CD4-positive, alpha-beta T cell treated with Interleukin-15 for 1 hour (primary cell): ENCODE measurements around the gene SLC30A4.
"Not testable (repeated sequence)": the region's sequence is repeated elsewhere in the genome, so short reads cannot be mapped to it uniquely, and the experiment has no call there.

Experiments used
- DNase-seq: peaks from one replicate; pipeline ENCODE4 v3.0.0-alpha.2; 2020

The SLC30A4 gene

GRCh38 chr15:45522328-45523165 is at the start of gene SLC30A4:
SLC30A4 (minus strand) TSS chr15:45522755; CDS start chr15:45522354, 401 bp downstream.
- DNase-seq, result peak; percentile 82

GRCh38 chr15:45555934-45556608 is 33.5 kb upstream of the SLC30A4 start:
- DNase-seq, result no peak

- no peak for DNase-seq
Measured at GRCh38 chr15:45551676-45552075, 29.1 kb upstream of the SLC30A4 start.

GRCh38 chr15:45550436-45550835 is 27.9 kb upstream of the SLC30A4 start:
- DNase-seq, result no peak

- no peak for DNase-seq
Measured at GRCh38 chr15:45549541-45550220, 27.1 kb upstream of the SLC30A4 start.

GRCh38 chr15:45548753-45549520 is 26.4 kb upstream of the SLC30A4 start:
- DNase-seq, result no peak

- no peak for DNase-seq
Measured at GRCh38 chr15:45546789-45547188, 24.2 kb upstream of the SLC30A4 start.

GRCh38 chr15:45544266-45545023 is 21.9 kb upstream of the SLC30A4 start:
- DNase-seq, result no peak

GRCh38 chr15:45543051-45543450 is 20.5 kb upstream of the SLC30A4 start:
- DNase-seq, result no peak

- DNase-seq, result no peak
Measured at GRCh38 chr15:45540531-45540930, 18.0 kb upstream of the SLC30A4 start.

- no peak for DNase-seq
Measured at GRCh38 chr15:45539680-45540079, 17.1 kb upstream of the SLC30A4 start.

- DNase-seq, result no peak
Measured at GRCh38 chr15:45536934-45537333, 14.4 kb upstream of the SLC30A4 start.

GRCh38 chr15:45535486-45536042 is 13.0 kb upstream of the SLC30A4 start:
- DNase-seq, result no peak

GRCh38 chr15:45534821-45535220 is 12.3 kb upstream of the SLC30A4 start:
- DNase-seq, result no peak

GRCh38 chr15:45532892-45533291 is 10.3 kb upstream of the SLC30A4 start:
- DNase-seq, result not testable (repeated sequence)

- DNase-seq, result no peak
Measured at GRCh38 chr15:45529613-45530012, 7.1 kb upstream of the SLC30A4 start.

GRCh38 chr15:45527086-45527485 is 4.5 kb upstream of the SLC30A4 start:
- DNase-seq, result no peak

- DNase-seq, result no peak
Measured at GRCh38 chr15:45523166-45523460, 558 bp upstream of the SLC30A4 start.

- DNase-seq, result no peak
Measured at GRCh38 chr15:45521596-45522327, 793 bp downstream of the SLC30A4 start.

GRCh38 chr15:45510758-45511280 is 11.7 kb downstream of the SLC30A4 start:
- DNase-seq, result no peak

GRCh38 chr15:45507143-45507542 is 15.4 kb downstream of the SLC30A4 start:
- not testable (repeated sequence) for DNase-seq
